NCI-H69 (cell line): Measurements from ENCODE around the gene ATP6V0C.

Experiments used
- DNase-seq: peaks from one replicate; lab custom pipeline; 2025; lab: John Stamatoyannopoulos, UW

Gene ATP6V0C

DNA sequence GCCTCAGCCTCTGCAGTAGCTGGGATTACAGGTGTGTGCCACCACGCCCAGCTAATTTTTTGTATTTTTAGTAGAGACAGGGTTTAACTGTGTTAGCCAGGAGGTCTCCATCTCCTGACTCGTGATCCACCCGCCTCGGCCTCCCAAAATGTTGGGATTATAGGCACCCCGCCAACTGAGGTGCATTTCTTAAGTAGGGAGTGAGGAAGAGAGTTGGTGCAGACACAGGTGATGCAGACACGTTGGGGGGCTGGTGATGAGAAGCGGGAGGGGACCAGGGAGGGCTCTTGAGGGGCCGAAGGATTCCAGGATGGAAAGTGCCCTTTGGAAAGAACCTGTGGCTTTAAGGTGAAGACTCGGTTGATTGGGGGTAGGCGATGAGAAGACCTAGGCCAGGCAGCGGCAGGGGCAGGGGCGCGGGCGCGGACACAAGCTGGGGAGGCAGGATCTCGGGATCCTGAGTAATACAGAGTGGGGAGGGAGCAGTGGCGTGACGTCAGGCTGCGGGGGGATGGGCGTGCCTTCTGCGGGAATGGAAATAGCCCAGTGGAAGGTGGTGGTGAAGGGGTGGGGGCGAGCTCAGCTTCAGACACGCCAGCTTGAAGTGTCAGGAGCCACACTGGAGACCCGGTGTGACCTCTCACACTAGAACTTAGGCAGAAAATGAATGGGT, 2.5 kb upstream of the ATP6V0C start:
- peak; percentile 19 for DNase-seq

DNA sequence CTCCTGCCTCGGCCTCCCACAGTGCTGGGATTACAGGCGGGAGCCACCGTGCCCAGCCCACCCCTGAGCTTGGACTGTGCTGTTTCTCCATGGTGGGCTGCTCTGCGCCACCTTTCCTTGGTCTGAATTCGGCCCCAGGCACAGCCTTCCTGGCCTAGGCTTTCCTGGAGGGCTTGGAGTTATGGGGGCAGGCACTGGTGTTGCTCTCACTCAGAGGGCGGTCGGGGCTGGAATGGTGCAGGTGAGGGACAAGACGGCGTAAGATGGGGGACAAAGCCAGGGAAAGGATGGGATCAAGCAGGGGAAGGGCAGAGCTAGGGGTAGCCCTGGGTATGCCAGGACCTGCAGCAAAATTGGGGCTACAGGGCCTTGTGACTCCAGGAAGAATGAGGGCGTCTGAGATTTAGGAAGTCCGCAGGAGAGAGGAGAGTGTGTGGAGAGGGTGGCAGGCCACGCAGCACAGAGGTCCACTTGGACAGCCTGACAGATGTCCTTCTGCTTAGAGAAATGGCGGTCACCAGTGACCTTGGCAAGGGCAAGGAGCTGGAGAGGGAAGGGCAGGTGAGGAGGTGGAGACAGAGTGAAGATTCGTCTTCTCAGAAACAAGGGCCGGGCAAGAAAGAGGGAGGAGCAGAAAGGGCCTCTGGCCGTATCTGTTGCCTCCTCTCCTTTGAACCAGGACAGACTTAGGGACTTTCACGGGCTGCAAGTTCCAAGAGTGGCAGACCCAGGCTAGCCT, 1.6 kb upstream of the ATP6V0C start:
- no peak for DNase-seq

DNA sequence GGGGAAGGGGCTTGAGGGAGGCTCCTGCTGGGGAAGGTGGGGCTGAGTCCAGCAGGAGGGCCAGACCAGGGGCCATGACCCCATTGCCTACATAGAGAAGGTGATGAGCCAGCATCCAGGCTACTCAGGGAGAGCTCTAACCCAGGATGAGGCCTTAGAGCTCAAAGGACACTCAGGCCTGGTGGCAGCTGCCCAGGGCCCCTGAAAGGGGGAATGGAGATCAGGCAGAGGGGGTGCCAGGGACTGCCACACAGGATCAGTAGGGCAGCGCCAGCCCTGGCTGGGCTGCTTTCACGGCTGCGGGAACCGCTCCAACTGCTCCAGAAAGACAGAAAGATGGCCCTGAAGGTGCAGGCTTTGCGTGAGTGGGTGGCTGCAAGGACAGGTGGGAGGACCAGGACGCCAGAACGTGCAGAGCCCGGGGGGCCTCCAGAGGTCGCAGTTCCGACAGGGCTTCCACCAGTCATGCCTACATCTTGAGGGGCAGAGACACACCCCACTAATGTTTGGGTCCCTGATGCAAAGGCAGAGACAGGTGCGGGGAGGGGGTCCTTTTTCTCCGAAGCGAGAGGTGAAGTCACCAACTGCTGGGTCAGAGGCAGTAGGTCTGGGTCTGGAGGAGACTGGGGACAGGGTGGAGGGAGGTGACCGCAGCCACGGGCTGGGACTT, 882 bp upstream of the ATP6V0C start:
- DNase-seq = peak; percentile 63

DNA sequence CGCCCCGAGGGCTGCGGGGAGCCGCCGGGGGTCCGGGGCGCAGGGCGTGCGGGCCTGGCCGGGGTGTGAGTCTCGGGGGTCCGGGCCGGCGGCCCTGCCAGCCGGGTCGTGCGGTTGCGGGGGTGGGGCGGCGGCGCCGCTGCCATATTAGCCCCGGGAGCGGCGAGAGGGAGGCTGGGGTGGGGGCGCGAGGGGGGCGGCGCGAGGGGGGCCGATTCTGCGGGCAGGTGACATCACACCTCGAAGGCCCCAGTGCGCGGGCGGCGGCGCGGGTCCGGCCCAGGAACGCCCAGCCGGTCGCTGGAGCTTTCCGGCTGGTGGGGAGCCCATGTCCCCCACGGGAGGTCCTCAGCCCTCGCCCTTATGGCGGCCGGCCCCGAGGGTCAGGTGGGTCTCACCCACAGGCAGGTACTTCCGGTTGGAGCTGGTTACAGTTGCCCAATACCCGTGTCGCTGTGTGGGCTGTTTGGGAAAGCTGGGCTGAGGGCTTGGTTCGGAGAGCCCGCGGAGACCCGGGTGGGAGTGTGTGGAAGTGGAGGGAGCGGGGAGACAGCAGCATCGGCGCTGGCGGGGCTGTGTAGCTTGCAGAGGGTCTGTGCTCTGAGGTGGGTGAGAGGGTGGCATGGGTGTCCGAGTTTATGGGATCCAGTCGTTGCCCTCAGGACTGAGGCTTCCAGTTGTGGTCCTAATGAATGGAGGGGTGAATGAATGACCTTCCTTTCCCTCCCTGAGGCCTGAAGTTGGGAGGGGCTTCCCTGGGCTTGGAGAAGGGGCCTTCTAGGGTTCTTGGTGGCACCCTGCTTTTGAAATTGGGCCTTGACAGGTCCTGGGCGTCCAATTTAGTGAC, 804 bp downstream of the ATP6V0C start:
- DNase-seq = peak; percentile 56

DNA sequence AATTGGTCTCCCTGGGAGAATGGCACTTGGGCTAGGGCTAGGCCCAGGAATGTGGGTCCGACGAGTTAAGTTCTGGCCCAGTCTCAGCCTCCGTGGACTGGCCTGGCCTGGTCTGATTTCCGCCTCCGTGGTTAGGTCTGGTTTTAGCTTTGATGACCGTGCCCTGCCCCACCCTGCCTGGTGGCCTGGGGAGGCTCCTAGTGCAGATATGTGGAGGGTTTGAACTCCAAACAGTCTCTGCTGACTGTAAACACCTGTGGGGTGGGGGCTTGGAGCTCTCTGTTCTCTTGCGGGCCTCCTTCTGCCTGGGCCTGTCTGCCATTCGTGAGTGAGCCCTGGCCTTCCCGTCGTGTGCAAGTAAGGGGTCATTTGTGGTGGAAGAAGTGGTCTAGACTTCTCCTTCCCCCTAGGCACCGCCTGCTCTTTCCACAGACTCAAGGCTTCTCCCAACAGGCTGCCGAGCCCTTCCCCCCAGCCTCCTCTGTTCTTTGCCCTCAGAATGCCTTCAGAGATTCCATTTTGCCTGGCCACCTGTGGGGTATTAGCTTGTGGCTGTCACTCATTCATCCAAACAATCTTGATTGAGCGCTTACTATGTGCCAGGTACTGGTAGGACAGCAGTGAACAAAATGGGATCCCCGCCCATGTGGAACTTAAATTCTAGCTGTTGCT, 1.6 kb downstream of the ATP6V0C start:
- DNase-seq = no peak

DNA sequence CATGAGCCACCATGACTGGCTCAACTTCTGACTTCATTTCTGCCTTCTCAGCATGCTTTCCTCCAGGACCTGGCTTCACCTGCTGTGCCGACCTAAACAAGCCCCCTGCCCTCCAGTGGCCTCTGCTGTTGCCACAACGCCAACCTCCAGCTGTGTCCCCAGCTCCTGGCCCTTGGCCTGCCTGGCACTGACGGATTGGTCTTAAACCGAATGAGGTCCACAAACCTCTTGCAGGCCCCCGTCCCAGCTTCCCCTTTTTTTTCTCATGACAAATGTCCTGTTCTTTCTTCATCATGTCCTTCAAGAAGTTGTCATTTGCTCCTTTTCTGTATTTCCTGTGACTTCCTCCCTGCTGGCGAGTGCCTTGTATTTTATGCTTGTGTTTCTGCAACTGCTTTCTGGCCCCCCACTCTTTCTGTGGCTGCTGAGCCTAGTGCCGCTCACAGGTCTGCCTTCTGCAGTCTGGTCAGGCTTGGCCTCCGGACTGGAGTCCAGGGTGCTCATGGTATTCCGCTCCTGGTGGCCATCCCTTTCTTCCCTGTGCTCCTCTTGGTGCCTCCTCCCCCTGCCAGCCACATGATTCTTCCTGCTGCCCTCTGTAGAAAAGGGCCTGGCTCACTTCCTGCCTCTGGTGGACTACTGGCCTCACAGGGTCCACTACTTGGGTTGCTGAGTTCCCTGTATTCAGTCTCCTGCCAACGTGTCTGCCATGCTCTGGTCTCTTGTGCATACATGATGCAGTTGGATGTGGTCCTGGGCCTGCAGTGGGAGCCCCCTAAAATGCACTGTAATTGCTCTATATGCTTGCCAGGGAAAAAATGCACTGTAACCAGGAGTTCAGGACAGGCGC, 2.9 kb downstream of the ATP6V0C start:
- DNase-seq = no peak

DNA sequence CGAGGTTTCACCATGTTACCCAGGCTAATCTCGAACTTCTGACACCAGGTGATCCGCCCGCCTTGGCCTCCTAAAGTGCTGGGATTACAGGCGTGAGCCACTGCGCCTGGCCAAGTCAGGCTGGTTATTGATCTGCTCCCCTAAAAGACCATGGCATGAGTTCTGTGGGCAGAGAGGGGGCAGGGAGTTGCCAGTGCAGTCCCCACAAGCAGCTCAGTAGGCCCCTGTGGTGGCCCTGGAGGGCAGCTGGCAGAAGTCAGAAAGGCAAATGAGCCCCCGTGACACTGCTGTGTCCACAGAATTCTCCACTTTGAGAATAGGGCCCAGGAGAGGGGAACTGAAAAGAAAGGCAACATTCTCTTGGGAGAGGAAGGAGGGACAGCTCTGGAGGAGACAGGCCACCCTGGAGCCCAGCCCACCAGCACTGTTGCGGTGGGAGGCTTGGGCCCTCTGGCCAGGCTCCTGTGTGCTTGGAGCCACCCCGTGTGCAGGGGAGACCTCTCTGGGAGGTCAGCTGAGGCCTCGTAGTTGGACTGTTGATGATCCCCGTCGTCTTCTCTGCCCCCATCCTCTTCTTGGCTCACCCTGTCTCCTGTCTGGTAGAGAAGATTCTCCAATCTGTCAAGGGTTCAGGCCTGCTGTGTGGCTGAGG, 4.3 kb downstream of the ATP6V0C start:
- DNase-seq = no peak

DNA sequence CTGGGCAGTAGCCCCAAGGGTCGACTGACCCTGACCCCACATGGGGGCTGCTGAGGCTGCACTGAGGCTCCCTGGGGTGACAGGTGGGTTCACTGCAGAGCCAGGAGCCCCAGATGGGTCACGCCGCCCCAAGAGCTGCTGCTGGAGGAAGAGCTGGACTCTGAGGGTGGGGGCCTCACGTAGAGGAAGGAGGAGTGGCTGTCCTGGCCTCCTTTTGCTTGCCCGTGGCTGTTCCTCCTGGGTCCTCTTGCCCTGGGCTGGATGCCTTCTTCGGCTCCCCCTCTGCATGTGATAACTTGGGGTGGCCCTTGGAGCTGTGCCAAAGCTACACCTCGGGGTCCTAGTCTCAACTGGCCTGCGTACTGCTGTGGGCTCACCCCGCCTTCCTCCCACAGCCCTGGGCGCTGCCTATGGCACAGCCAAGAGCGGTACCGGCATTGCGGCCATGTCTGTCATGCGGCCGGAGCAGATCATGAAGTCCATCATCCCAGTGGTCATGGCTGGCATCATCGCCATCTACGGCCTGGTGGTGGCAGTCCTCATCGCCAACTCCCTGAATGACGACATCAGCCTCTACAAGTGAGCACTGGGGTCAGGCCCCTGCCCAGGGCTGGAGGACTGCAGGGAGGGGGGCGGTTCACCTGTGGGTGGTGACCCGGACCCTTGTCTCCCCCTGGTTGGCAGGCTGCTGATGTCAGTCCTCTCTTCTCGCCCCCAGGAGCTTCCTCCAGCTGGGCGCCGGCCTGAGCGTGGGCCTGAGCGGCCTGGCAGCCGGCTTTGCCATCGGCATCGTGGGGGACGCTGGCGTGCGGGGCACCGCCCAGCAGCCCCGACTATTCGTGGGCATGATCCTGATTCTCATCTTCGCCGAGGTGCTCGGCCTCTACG, 5.3 kb downstream of the ATP6V0C start:
- no peak for DNase-seq

DNA sequence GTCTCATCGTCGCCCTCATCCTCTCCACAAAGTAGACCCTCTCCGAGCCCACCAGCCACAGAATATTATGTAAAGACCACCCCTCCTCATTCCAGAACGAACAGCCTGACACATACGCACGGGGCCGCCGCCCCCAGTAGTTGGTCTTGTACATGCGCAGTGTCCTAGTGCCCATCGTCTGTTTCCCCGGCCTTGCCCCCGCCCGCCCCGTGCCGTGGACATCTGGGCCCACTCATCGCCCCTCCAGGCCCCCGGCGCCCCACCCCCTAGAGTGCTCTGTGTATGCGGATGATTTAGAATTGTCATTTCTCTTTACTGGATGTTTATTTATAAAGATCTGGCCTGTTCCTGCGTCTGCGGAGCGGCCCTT, 5.9 kb downstream of the ATP6V0C start:
- DNase-seq = no peak

DNA sequence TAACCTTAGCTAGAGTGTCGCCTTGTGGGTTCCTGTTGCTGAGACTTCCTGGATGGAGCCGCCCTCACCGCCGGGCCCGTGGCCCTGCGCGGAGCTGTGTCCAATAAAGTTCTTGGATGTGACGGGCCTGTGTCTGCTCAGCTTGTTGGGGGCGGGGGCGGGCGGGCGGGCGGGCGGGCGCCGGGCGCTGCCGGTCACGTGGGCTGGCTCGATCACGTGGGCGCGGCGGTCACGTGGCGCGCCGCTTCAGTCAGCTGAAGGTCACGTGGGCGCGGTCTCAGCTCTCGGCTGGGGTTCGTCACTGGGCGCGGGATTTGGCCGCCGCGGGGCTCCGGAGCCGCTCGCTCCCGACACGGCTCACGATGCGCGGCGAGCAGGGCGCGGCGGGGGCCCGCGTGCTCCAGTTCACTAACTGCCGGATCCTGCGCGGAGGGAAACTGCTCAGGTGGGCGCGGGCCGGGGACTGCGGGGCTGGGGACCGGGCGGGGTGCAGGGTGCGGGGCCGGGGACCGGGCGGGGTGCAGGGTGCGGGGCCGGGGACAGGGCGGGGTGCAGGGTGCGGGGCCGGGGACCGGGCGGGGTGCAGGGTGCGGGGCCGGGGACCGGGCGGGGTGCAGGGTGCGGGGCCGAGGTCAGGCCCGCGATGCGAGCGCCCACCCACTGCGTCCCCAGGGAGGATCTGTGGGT, 6.5 kb downstream of the ATP6V0C start, which contains the start of gene AMDHD2:
TSS of gene AMDHD2 (plus strand) at position 275 of the 687 bp plus-strand sequence. CDS start at position 363, 88 bp downstream.
- peak; percentile 94 for DNase-seq

DNA sequence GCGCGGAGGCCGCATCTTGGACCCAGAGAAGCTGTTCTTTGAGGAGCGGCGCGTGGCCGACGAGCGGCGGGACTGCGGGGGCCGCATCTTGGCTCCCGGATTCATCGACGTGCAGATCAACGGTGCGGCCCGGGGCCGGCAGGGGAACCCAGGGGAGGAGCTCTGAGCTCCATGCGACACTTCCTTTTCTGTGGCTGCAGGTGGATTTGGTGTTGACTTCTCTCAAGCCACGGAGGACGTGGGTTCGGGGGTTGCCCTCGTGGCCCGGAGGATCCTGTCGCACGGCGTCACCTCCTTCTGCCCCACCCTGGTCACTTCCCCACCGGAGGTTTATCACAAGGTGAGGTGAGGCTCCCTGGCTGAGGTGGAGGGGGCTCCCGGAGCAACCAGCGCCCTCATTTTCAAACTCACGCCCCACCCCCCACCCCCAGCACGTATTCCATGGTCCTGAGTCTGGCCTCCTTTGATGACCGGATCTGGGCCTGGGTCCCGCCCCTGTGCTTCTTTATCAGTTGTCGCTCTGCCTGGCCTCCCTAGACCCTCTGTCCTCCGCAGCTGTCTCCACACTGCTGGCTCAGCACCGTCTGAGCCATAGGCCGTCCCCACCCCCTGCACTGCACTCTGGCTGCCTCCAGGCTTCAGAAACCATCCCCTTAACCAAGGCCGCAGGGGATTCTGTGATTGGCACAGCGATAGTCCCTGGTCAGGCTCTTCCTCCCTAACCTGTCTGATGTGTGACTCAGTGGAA, 7.2 kb downstream of the ATP6V0C start:
- peak; percentile 28 for DNase-seq

DNA sequence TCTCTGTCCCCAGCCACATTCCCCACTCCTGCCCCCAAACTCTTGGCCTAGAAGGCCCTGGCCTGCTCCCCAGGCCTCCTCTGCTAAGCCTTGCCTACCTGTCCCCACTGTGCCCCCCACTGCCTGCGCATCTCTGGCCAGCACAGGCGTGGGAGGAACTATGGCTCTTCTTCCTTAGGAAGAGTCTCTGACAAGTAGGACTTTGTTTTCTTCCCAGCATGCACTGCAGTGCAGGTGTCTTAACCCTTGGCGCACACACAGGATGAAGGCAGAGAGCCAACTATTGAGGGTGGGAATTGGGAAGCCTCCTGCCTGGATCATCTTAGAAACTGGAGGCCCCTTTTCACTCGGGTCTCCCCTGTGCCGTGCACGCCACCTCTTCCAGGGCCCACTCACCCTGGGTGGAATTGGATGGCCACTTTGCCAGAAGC, 10.1 kb downstream of the ATP6V0C start:
- DNase-seq = no peak

DNA sequence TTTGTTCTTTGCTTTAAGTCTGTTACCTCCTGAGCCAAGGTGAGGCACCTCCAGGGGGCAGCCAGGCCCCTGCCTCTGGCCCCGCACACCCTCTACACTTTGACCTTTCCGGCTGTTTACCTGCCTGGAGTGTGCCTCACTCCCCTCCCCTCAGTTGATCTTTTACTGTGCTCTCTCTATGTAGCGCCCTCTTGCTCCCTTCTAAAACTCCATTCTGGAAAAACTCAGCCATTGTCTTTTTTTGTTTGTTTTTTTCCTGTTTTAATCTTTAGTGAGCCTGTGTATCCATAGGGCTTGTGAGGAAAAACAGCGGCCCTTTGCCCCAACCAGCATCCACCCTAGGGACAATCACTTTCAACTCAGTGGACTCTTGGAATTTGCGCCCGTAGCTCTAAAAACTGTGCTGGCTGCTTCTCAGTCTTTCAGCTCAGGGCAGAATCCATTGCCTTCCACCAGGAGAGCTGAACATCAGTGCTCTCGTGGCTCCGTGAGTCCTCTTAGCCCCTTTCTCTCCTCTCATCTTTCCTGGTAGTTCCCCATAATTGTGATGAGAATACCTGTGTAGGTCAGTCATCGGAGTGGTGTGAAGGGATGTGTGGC, 10.7 kb downstream of the ATP6V0C start:
- DNase-seq = no peak

DNA sequence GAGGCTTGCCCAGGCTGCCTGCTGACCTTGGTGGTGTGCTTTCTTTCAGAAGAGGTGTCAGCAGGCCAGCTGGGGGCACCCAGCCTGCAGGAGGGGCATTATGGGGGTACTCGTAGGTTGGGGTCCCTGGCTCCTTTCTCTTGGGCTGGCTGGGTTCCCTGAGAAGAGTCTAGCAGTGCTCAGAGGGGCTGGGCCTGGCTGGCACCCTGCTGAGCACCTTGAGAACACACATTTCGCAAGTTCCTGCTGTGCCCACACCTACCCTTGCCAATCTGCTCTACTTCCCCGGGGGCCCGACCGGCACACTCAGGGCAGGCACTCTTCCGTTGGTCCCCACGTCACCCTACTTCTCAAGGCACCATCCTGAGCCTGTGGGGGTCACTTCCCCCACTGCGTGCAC, 12.4 kb downstream of the ATP6V0C start:
- no peak for DNase-seq

DNA sequence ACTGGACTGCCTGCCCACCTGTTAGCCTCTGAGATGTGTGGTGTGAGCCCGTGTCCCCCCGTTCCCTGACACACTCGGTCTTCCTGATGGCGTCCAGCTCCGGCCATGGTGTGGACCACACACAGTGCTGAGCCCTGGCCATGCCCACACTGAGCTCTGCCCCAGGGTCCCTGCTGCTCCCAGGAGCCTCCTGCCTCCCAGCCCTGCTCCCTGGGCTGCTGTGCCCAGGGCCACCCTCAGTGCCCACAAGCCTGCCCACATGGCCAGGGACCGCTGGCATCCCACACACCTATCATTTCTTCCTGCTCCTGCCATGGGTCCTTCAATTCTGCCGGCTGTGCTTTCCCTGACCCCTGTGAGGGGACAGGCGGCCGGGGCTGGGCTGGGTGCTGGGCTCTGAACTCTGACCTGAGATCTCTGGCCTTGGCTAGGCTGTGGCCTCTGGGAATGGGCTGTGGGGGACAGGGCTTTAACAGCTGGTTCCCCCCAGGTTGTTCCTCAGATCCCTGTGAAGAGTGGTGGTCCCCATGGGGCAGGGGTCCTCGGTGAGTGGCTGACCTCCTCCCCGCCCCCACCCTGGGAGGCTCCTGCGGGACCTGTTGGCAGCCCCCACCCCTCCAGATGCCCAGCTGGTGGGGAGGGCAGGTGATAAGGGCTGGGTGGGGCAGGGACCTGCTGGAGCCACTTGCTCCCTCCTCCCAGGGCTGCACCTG, 13.5 kb downstream of the ATP6V0C start:
- DNase-seq = no peak

DNA sequence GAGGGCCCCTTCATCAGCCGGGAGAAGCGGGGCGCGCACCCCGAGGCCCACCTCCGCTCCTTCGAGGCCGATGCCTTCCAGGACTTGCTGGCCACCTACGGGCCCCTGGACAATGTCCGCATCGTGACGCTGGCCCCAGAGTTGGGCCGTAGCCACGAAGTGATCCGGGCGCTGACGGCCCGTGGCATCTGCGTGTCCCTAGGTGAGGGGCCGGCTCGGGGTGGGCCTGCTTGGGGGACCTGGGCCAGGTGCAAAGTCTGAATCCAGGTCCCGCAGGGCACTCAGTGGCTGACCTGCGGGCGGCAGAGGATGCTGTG, 14.0 kb downstream of the ATP6V0C start:
- DNase-seq = no peak
